ENCODE data around the gene FOXD4L4.
"Not testable (repeated sequence)": the region's sequence is repeated elsewhere in the genome, so short reads cannot be mapped to it uniquely, and the experiment has no call there.

The FOXD4L4 gene

DNA sequence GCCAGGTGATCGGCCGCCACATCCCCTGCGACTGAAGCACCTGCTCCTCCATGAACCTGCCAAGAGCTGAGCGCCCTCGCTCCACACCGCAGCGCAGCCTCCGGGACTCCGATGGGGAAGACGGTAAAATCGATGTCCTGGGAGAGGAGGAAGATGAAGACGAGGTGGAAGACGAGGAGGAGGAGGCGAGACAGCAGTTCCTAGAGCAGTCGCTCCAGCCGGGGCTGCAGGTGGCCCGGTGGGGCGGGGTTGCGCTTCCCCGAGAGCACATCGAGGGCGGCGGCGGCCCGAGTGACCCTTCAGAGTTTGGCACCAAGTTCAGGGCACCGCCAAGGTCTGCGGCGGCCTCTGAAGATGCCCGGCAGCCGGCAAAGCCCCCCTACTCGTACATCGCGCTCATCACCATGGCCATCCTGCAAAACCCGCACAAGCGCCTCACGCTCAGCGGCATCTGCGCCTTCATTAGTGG, at the start of gene FOXD4L4:
Gene FOXD4L4, plus strand, starts transcription at position 51 of the 469 bp plus-strand sequence. Its CDS starts 0 bp downstream, at position 51.
- DNase-seq (ENCODE audit: low read depth, low spot score) = not testable (repeated sequence)

DNA sequence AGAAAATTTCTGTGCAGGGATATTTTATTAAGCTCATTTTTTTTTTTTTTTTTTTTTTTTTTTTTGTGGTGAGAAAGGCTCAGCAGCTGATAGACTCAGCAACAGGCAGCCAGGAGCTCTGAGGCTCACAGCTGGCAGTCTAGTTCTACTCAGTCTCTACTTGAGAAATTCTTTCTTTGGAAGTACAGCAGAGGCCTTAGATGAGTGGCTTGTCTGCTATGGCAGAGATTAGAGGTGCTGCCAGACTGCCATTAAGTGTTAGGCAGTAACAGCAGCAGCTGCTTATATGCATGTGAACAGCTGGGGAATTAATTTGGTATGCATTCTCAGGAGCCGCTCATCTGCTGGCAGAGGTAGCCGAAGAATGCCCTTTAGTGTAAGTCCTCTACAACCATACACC, 33.4 kb upstream of the FOXD4L4 start:
- not testable (repeated sequence) for DNase-seq (ENCODE audit: low read depth, low spot score)

DNA sequence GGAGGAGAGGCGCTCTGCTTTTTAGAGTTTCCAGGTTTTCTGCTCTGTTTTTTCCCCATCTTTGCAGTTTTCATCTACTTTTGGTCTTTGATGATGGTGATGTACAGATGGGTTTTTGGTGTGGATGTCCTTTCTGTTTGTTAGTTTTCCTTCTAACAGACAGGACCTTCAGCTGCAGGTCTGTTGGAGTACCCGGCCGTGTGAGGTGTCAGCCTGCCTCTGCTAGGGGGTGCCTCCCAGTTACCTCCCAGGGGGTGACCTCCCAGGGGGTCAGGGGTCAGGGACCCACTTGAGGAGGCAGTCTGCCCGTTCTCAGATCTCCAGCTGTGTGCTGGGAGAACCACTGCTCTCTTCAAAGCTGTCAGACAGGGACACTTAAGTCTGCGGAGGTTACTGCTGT, 22.5 kb upstream of the FOXD4L4 start:
- not testable (repeated sequence) for DNase-seq (ENCODE audit: low read depth, low spot score)

DNA sequence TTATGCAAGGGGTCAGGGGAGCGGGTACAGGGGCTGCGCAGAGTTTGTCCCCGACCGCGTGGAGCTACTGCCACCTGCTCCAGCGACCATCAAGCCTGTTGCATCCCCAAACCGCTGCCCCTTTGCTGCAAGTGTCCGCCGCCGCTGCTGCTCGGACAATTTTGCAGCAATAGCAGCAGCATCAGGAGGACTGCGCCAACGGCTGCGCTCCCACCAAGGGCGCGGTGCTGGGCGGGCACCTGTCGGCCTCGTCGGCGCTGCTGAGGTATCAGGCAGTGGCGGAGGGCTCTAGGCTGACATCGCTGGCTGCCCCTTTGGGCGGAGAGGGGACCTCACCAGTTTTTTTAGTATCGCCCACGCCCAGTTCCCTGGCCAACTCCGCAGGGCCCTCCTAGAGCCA, 1.2 kb downstream of the FOXD4L4 start:
- not testable (repeated sequence) for DNase-seq (ENCODE audit: low read depth, low spot score)
